ENCODE data around the gene AHCYL2.
A peak's percentile ranks its signal among the peaks of the same experiment; 100 is the strongest.

The AHCYL2 gene

DNA sequence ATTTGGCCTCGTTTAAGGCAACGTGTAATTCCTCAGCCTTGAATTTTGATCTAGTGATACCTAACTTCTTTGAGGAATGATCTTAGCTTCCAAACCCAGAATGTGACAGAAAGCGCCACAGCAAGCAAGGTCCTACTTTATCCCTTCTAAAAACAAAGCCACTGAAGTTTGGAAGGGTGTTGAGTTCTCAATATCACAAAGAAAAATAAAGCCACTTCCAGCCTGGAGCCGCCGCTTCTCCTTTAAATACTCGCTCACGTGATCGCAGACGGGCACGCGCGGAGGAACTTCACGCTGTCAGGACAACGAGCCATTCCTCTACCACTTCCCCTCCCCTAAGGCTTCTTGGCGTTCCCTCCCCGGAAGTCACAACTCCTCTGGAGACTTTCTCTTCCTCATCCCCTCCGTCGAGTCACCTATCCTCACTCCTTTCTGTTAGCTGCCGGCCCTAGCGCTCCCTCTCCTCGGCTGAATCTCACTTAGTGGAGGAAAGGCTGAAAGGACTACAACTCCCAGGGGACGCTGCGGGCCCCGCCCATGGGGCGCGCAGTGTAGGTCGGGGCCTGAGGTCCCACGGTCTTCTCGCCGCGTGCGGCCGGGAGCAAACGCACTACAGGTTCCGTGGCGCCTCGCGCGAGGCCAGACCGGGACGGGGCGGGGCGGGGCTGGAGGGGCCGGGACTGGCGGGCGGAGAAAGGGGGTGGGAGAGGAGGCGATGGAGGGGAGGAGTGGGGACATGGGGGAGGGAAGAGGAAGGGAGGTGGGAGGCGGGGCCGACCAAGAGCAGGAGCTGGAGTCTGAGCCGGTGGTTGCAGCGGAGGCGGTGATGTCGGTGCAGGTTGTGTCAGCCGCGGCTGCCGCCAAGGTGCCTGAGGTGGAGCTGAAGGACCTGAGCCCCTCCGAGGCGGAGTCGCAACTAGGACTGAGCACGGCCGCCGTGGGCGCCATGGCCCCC is at the start of gene AHCYL2:
TSS of gene AHCYL2 (plus strand) at position 780 of the 955 bp plus-strand sequence.
- DNase-seq (ENCODE audit: low spot score) = peak; percentile 86

DNA sequence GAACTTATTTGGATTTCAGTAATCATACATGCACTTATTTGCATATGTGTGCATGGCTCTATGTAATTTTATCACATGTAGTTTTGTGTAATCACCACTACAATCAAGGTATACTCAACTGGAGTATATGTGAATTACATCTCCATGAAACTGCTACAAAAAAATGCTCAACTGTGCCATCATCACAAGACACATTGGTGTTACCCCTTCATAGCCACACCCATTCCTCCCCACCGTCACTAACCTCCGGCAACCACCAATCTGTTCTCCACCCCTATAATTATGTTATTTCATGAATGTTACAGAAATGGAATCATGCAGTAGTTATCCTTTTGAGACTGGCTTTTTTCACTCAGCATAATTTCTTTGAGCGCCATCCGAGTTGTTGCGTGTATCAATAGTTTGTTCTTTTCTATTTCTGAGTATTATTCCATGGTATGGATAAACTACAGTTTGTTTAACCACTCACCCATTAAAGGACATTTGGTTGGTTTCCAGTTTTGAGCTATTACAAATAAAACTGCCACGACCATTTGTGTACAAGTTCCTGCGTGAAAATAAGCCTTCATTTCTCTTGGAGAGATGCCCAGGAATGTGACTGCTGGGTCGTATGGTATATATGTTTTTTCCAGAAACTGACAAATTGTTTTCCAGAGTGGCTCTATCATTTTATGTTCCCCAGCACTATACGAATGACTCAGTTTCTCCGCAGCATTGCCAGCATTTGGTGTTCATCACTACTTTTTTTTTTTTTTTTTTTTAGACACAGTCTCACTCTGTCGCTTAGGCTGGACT is 47.7 kb upstream of the AHCYL2 start:
- no peak for DNase-seq (ENCODE audit: low spot score)

DNA sequence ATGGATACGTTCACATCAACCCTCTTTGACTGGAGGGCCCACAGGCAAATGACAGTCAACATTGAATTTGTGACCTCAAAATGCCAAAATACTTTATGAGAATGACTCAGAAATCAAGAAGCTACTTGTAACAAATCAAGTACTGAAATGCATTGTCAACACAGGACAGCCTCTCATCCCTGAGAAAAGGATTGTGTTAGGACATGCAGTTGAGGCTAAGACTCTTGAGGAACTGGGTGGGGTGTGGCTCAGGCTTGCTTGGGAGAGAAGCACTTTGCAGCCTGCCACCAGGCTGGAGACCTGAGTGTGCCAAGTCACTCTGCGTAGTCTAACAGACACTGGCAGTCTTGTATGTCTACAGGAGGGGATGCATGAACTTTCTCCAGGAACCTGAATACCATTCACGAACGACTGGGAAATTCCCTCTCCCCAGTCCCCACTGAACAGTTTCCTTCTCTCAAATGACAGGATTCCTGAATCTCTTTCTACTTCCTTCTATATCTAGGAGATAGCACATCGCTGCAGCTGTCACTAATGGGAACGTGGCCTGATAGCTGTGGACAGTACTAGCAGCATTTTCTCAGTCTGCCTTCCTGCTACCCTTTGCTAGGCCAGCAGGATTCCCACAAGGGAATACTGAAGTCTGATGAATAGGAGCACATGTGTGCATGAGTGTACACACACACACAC is 39.7 kb upstream of the AHCYL2 start:
- DNase-seq (ENCODE audit: low spot score) = no peak

DNA sequence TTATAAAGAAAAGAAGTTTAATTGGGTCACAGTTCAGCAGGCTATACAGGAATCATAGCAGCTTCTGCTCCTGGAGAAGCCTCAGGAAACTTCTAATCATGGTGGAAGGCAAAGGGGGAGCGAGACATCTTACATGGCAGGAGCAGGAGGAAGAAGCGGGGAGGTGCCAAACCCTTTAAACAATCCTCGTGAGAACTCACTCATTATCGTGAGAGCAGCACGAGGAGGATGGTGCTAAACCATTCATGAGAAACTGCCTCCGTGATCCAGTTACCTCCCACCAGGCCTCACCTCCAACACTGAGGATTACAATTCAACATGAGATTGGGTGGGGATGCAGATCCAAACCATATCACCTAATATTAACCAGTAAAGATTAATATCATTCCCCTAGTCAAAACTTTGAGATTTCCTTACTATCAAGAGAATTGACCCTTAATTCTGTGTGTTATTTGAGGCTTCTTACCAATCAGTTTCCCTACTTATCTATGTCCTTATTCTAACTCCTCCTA is 38.0 kb upstream of the AHCYL2 start:
- no peak for DNase-seq (ENCODE audit: low spot score)

DNA sequence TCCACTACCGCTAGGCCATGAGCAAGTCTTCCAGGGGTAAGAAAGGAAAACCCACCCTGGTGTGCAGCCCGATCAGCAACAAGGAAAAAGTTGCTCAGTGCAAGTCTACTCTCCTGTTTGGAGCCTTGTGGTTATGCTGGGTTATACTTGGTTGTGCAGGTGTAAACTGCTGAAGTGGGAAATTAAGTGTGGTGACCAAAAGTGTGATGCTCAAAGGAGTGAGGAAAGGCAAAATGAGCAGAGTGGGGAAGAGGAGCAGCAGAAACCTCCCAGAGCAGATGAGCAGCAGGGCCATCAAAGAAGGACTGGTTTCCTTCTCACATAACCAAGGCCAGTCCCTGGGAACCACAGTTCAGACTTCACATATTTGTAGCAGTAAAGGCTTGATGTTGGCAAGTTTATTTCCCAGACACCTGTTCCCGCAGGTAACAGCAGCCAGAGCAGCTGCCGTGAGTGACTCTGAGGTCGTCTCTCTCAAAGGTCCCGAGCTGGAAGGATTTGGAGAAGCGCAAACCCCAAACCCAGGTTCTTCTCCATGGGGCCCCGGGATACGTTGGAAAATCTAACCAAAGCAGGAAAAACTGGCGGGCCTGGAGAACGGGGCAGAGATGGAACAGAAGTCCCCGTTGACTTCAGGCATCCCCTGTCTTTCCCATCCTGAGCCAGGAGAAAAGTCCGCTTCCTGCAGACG is 37.0 kb upstream of the AHCYL2 start:
- DNase-seq (ENCODE audit: low spot score) = no peak

DNA sequence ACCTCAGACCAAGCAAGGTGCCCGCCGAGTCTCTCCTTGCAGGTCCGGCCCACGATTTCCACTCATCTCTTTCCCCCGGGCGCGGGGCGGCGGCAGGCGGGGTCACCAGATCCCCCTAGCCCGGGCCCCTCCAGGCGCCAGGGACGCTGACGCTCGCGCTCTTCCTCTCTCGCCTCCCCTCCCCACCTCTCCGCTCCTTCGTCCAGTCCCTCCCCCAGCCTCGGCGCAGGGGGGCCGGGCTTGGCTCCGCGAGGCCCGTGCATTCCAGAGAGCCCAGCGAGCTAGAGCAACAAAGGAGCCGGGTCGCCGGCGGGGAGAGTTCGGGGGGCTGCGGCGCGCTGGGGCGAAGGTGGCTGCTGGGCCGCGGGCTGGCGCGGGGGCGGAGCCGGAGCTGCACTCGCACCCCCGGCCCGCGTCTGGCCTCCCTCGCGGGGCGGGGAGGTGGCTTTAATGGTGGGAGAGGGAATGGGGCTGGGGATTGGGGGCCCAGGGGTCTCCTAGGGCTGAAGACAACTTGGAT is 36.4 kb upstream of the AHCYL2 start, which contains the start of gene SMO:
TSS of gene SMO (plus strand) at position 262 of the 520 bp plus-strand sequence. CDS start 519 bp downstream, outside the sequence.
- DNase-seq (ENCODE audit: low spot score) = peak; percentile 91

DNA sequence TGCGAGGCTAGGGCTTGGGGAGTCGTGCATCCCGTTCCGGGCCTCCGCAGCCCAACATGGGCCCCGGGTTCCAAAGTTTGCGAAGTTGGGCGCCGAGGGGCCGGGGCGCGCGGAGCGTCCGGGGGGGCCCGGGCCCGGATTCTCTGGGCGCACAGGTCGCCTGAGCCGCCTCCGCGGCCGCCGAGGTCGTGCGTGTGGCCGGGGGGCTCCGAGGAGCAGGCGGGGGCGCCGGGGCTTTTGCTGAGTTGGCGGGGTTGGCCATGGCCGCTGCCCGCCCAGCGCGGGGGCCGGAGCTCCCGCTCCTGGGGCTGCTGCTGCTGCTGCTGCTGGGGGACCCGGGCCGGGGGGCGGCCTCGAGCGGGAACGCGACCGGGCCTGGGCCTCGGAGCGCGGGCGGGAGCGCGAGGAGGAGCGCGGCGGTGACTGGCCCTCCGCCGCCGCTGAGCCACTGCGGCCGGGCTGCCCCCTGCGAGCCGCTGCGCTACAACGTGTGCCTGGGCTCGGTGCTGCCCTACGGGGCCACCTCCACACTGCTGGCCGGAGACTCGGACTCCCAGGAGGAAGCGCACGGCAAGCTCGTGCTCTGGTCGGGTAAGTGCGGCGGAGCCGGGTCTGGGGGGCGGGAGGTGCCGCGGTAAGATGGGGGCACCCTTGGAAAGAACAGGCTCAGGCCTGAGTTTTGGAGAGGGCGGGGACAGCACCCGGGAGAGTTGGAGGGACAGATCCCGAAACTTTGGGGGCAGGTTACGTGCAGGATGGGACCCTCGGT is 35.8 kb upstream of the AHCYL2 start:
- no peak for DNase-seq (ENCODE audit: low spot score)

DNA sequence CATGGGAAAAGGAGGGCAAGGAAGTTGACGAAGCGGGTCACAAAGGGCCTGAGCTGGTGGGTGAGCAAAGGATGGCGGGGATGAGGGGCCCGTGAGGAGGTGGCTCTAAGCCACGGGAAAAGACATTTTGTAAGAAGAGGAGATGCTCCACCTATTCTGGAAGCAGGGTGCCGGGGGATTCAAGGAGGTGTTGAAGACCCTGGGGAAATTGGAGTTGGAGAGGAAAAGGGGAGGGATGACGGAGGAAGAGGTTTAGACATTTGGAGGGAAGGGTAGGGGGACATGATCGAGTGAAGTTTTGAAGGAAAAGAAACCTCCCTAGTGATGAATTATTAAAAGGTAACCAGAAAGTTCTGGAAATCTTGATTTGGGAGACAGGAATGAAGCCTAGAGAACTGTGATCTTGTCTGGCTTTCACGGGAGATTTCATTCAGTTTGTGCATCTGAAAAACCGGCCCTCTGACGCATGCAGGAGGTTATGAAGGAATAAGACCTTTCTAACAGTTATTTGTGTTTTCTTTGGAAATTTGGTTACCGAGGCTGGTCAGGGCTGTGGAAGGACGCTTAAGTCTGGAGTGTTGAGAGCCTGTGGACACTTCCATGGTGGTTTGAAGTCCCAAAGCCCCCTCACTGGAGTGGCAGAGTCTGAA is 35.0 kb upstream of the AHCYL2 start:
- DNase-seq (ENCODE audit: low spot score) = no peak

DNA sequence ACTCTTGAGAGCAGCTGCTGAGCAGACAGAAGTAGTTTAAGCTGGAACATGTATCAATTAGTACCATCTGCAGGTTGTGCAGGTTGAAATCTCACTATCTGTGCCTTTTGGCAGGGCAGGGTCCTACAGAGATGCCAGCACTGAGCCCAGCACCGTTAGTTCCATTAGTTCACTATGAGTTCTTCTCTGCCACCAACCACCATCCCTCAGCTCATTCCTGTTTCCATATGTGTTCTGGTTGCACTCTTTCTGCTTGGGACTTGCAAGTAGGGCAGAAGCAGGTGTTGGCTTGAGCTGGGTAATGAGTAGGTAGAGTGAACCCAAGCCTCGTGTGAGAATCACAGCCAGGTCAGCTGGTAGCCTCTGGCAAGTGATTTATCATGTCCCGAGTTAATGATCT is 33.6 kb upstream of the AHCYL2 start:
- DNase-seq (ENCODE audit: low spot score) = no peak

DNA sequence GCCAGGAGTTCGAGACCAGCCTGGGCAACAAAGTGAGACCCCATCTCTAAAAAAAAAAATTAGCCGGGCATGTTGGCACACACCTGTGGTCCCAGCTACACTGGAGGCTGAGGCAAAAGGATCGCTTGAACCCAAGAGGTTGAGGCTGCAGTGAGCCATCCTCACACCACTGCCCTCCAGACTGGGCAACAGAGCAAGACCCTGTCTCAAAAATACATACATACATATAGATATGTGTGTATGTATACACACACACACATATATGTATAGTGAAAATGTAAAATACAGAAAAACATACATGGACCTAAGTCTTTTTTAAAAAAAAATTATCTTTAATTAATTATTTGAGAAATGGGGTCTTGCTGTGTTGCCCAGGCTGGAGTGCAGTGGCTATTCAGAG is 30.9 kb upstream of the AHCYL2 start:
- no peak for DNase-seq (ENCODE audit: low spot score)

DNA sequence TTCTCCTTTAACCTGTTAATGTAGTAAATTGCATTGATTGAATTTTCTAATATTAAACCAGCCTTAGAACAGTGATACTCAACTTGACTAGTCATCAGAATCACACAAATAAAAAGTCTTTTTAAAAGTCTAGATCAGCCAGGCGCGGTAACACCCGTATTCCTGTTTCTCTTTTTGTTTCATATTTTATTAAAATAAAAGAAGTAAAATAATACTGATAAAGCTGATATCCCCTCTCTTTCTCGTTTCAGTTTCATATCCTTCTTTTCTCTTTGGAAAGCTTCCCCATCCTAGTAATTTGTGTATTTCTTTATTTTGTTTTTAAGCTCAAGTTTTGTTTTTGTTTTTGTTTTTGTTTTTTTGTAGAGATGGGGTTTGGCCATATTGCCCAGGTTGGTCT is 27.1 kb upstream of the AHCYL2 start:
- no peak for DNase-seq (ENCODE audit: low spot score)

DNA sequence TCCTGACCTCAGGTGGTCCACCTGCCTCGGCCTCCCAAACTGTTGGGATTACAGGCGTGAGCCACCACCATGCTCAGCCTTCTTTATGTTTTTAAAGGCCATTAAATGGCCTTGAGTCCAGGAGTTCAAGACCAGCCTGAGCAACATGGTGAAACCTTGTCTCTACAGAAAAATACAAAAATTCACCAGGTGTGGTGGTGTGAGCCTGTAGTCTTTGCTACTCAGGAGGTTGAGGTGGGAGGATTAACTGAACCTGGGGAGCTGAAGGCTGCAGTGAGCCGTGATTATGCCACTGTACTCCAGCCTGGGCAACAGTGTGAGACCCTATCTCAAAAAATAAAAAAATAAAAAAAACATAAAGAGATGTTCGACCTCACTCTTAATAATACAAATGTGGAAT is 25.4 kb upstream of the AHCYL2 start:
- no peak for DNase-seq (ENCODE audit: low spot score)

DNA sequence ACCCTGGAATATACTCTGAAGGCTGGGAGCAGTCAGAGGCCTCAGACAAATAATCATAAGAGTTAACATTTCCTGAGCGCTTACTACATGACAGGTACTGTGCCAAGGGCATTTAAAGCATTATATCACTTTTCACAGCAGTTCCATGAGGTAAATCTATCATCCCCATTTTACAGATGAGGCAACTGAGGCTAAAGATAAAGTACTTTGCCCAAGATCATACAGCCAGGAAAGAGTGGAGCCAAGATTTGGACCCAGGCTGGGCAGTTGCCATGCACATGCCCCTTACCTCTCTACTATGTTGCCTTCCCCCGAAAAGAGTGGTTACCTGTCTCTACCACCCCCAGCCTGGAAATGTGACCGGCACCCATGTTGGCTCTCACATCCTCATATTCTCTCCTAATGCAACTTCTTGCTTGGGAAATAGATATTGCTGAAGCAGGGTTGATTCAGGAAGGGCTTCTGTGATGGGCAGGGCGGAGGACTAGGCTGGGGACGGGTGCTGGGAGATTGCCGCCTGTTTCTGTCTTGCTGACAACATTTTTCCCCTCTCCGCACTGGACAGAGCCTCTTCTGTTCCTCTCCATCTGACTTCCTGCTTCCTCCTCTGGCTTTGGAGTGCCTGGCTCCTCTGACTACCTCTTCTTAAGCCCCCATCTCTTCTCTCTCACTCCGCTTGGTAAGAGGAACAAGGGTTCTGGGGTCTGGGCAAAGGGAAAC is 22.6 kb upstream of the AHCYL2 start:
- DNase-seq (ENCODE audit: low spot score) = no peak

DNA sequence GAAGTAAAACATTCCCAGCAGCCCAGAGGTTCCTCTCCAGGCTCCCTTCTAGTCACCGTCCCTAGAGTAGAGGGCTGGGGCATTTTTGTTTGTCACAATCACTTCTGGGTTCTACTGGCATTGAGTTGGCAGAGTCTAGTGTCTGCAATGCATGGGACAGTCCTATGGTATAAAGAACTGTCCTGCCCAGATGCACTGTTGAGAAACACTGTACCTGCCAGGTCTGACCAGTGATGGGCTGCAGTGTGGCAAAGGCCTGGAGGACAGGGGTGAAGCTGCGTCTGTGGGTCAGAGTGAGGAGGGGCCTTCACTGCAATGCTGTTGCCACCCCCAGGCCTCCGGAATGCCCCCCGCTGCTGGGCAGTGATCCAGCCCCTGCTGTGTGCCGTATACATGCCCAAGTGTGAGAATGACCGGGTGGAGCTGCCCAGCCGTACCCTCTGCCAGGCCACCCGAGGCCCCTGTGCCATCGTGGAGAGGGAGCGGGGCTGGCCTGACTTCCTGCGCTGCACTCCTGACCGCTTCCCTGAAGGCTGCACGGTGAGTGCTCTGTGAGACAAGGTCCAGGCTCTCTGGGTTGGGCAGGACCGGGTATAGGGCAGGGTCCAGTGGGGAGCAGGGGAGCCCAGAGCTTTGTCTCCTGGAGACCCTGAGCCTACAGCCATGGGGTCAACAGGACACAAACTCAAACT is 21.6 kb upstream of the AHCYL2 start:
- no peak for DNase-seq (ENCODE audit: low spot score)

DNA sequence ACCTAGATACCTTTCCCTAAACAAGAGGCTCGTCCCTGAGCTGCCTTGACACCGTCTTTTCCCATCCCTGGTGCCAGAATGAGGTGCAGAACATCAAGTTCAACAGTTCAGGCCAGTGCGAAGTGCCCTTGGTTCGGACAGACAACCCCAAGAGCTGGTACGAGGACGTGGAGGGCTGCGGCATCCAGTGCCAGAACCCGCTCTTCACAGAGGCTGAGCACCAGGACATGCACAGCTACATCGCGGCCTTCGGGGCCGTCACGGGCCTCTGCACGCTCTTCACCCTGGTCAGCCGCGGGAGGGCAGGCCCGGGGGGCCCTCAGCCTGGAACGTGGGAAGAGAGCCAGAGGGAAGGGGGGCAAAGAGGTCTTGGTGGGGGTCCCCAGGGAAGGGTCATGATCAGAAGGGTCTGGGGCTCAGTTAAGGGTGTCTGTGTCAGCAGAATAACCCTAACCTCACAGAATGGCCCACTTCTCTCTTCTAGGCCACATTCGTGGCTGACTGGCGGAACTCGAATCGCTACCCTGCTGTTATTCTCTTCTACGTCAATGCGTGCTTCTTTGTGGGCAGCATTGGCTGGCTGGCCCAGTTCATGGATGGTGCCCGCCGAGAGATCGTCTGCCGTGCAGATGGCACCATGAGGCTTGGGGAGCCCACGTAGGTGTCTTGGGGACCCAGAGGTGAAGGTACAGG is 19.6 kb upstream of the AHCYL2 start:
- no peak for DNase-seq (ENCODE audit: low spot score)

DNA sequence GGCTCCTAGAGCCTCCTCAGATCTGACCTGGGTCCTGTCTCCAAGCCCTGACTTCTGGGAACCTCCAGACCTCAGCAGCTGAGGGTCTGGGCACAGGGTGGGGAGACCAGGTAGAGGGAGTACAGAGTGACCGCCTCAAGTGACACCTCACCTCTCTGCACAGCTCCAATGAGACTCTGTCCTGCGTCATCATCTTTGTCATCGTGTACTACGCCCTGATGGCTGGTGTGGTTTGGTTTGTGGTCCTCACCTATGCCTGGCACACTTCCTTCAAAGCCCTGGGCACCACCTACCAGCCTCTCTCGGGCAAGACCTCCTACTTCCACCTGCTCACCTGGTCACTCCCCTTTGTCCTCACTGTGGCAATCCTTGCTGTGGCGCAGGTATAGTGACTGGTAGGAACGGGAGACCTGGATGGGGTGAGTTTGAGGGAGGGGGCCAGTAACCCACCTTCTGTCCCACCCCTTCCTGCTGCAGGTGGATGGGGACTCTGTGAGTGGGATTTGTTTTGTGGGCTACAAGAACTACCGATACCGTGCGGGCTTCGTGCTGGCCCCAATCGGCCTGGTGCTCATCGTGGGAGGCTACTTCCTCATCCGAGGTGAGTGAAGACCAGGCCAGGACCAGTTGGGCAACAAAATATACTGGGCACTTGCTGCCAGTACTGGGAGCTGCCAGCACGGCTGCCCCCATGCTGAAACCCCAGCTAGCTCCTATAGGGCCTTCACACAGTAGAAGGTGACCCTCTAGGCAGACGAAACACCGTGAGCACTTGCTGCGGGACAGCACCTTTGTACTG is 18.6 kb upstream of the AHCYL2 start:
- DNase-seq (ENCODE audit: low spot score) = no peak

DNA sequence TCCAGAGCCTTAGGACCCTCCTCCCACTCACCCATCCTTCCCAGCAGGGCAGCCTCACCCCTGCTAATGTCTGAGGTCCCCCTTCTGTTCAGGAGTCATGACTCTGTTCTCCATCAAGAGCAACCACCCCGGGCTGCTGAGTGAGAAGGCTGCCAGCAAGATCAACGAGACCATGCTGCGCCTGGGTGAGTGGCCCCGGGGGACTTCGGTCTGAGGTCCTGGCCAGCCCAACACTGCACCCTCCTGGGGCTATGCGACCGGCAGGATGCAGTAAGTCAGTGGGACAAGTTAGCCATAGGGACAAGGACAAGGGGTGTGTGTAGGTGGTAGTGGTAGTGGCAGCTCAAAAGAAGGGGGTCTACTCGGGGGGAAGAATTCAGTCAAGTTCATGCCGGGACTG is 16.2 kb upstream of the AHCYL2 start:
- no peak for DNase-seq (ENCODE audit: low spot score)

Data from HuH-7 (cell line).